ENCODE measurements around the gene RFWD3.
"Not testable (repeated sequence)": the region's sequence is repeated elsewhere in the genome, so short reads cannot be mapped to it uniquely, and the experiment has no call there.

The RFWD3 gene

GRCh38 chr16:74661064-74661463, 5.6 kb downstream of the RFWD3 start:
- DNase-seq (ENCODE audit: low read depth), result no peak

- no peak for DNase-seq (ENCODE audit: low read depth)
Observed at GRCh38 chr16:74660383-74660782, 6.3 kb downstream of the RFWD3 start.

DNA sequence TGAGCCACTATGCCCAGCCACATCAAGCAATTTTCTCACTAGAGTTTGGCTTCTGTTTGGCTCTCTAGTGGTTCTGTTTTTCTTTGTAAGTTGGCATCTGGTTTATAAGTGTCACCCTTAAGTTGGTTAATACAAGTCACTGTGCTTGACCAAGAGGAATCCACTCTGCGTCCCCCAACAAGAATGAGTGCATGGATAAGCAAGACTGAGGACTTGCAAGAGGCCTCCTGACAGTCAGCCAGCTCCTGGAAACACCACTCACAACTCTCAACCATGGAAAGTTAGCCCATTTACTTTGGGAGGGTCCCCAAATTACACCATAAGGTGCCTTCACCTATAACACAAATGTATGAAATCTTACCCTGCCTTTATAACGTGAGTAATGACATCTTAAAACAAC, 7.6 kb downstream of the RFWD3 start:
- no peak for DNase-seq (ENCODE audit: low read depth)

- DNase-seq (ENCODE audit: low read depth), result no peak
Observed at GRCh38 chr16:74657870-74658642, 8.6 kb downstream of the RFWD3 start.

DNA sequence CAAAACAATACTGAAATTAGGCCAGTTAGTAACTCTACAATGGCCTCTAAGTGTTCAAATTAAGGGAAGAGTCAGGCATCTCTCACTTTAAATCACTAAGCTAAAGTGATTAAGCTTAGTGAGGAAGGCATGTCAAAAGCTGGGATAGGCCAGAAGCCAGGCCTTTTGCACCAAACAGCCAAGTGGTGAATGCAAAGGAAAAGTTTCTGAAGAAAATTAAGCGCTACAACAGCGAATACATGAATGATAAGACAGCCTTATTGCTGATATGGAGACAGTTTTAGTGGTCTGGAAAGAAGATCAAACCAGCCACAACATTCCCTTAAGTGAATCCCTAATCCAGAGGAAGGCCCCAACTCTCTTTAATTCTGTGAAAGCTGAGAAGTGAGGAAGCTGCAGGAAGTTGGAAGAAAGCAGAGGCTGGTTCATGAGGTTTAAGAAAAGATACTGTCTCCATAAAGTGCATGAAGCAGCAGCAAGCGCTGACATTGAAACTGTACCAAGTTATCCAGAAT, 12.1 kb downstream of the RFWD3 start:
- no peak for DNase-seq (ENCODE audit: low read depth)

- DNase-seq (ENCODE audit: low read depth), result not testable (repeated sequence)
Observed at GRCh38 chr16:74652883-74653282, 13.8 kb downstream of the RFWD3 start.

DNA sequence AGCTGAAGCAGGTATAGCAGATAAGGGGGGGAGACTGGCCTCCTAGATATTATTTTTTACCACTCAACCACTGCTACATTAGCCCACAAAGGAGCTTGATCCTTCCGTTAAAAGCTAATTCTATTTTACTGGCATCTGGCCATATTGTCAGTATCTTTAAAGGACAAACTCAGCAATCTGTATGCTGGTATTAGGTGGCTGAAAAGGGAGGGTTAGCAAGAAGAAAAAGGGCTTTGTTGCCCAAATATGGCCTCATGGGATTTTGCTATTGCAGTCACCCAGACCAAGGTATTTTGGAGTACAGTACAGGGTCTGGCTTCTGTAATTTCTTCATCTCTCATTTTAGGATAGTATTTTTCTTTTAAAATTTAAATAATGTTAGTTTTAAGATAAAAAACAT, 14.4 kb downstream of the RFWD3 start:
- no peak for DNase-seq (ENCODE audit: low read depth)

- DNase-seq (ENCODE audit: low read depth), result no peak
Observed at GRCh38 chr16:74651841-74652240, 14.8 kb downstream of the RFWD3 start.

DNA sequence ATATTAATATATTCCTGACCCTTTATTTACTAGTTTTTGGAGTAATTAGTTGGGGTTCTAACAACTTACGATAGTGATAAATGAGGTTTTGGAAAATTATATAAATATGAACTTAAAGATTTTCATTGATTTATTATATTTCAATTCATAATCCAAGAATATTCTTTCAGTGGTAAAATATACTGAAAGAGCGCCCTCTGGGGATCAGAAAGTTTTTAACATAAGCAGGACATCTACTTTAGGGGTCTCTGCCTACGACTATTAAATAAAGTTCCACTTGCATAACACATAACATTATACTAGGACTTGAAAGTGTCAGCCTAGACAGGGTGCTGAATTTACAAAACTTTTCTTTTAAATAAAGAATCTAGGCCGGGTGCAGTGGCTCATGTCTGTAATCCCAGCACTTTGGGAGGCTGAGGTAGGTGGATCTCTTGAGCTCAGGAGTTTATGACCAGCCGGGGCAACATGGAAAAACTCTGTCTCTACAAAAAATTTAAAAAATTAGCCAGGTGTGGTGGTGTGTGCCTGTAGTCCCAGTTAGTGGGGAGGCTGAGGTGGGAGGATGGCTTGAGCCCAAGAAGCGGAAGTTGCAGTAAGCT, 15.6 kb downstream of the RFWD3 start:
- DNase-seq (ENCODE audit: low read depth), result no peak

GRCh38 chr16:74649839-74650504, 16.7 kb downstream of the RFWD3 start:
- DNase-seq (ENCODE audit: low read depth), result no peak

GRCh38 chr16:74641969-74642368, 24.7 kb downstream of the RFWD3 start:
- DNase-seq (ENCODE audit: low read depth), result no peak

GRCh38 chr16:74637742-74638453, 28.8 kb downstream of the RFWD3 start:
- no peak for DNase-seq (ENCODE audit: low read depth)

DNA sequence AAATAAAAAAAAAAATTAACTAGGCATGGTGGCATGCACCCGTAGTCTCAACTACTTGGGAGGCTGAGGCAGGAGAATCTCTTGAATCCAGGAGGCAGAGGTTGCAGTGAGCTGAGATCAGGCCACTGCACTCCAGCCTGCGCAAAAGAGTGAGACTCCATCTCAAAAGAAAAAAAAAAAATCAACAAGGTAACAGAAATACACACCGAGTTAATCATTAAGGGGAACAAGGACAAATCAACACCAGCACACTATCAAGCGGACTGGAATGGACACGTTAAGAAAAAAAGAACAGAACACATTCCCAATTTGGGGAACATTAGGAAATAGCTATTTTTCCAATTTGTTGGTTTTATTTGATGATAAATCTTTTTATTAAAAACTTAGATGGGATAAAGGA, 31.4 kb downstream of the RFWD3 start:
- no peak for DNase-seq (ENCODE audit: low read depth)

DNA sequence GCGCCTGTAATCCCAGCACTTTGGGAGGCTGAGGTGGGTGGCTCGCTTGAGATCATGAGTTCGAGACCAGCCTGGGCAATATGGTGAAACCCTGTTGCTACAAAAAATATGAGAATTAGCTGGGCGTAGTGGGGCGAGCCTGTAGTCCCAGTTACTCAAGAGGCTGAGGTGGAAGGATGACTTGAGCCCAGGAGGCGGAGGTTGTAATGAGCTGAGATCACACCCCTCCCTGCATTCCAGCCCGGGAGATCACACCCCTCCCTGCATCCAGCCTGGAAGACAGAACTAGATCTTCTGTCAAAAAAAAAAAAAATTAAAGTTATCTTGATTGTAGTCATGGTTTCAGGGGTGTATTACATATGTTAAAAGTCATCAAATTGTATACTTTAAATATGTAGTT, 33.0 kb downstream of the RFWD3 start:
- DNase-seq (ENCODE audit: low read depth), result no peak

DNA sequence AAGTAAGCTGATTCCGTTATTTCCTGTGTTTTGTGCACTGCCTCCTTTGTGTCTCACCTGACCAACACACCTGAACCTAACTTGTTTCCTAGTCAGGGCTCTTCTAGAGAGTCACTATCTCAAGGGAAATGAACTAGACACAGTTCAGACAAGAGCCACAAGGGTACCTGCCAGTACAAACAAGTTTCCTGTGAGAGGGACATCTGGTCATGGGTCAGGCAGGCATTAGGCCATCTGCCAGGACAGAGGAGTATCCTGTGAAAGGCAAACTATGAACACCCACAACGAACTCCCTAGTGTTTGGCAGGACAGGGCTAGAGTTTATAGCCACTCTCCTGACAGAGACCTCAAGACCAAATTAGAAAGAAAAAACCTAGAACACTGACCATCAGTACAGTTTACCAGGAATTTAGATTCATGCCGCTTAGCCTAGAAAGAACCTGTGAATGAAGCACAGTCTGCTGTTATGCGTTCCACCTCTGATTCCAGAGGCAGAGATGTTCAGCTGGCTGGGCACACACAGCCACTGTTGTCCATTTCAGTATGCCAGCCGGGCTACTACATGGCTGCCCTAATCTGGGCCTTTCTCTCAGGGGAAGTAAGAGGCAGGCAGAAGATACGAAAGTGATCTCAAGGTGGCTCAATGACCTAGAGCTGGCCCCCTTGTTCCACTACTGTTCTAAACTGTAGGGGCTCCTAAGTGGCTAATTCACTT, 39.0 kb downstream of the RFWD3 start:
- DNase-seq (ENCODE audit: low read depth), result no peak

GRCh38 chr16:74626741-74627416, 39.8 kb downstream of the RFWD3 start:
- DNase-seq (ENCODE audit: low read depth), result no peak

- no peak for DNase-seq (ENCODE audit: low read depth)
Observed at GRCh38 chr16:74625500-74626350, 41.0 kb downstream of the RFWD3 start.

GRCh38 chr16:74623839-74624235, 42.8 kb downstream of the RFWD3 start:
- DNase-seq (ENCODE audit: low read depth), result no peak

DNA sequence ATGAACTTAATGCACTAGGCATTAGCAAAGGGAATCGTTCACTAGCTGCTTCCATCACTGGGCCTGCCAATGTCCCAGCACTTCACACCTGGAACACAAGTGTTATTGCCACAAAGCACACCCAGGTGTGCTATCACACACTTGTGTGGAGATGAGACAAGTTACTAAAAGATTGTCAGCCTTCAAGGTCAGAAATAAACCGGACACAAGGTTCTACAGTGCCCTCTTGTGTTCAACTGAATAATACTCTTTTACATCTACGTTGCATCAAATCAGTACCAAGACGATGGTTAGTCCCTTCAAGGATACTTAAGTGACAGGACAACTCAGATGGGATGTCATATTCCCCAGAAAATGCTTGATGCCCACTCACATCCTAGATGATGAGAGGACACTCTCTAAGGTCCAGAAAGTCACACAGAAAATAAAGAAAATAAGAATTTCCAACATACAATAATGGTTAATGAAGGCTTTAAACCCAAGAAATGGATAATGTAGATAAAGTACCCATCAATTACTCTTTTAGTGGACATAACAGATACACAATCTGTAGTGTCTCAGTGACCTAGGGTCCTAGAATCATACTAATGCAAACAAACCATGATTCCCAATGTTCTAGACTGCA, 43.4 kb downstream of the RFWD3 start:
- DNase-seq (ENCODE audit: low read depth), result no peak

DNA sequence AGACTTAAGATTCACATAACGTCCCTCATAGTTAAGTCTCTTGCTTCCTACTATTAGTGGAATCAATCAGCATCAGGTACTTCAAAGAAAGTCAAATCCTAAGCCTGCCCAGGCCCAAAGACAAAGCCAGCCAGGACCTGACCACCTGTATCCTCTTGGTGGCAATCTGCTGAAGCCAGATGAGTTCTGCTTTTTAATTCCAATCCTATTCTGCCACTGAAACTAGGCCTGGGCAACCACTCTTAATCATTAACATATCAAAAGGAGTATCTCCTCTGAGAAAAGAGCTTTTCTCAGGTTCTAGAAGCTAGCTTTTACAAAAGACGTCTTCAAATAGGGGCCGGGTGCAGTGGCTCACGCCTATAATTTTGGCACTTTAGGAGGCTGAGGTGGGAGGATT, 44.7 kb downstream of the RFWD3 start:
- no peak for DNase-seq (ENCODE audit: low read depth)

Data from GM04504 (cell line).